Measurements from ENCODE around the gene NME9. TPM values are rescaled to one million over a fixed set of nuclear protein-coding genes. Genes with fewer than 3 reads are reported as not detected.

NME9 gene
- total RNA-seq, 1 experiment from 2014 or later, result not detected

- Histone ChIP-seq H3K27ac (ENCODE audit: low read length) (no peak overlapping the region), H3K4me1 (ENCODE audit: control insufficient read depth, insufficient read depth, low read length) (no peaks in the 10 kb centered on the region), H3K27me3 (ENCODE audit: control insufficient read depth, insufficient read depth, low read length) (no peaks in the 10 kb centered on the region), H3K9me3 (ENCODE audit: control insufficient read depth, insufficient read depth, low read depth, low read length) (no peaks in the 10 kb centered on the region), H3K4me3 (ENCODE audit: low read depth in 2 of 2, low read length in 2 of 2) (no peak overlapping the region), H3K36me3 (ENCODE audit: control insufficient read depth, insufficient read depth, low read length) (no peaks in the 10 kb centered on the region)
- DNase-seq (ENCODE audit: low read depth, low spot score) (no peak), ATAC-seq (no peak)
- ChIA-PET CTCF (no interaction called here), POLR2A (no interaction called here)
- intact Hi-C loops (cut with micrococcal nuclease; ENCODE audit: unreplicated experiment), result no loop called here
- BruUV-seq (replicated peaks), result no TSS peak
- TF ChIP-seq POLR2AphosphoS5 (IDR thresholded peaks at IDR 0.05; ENCODE audit: low read depth, low read length) (no peak), TCF7L2 (IDR thresholded peaks at IDR 0.05; ENCODE audit: low read depth, low read length) (no peak), SIN3A (IDR thresholded peaks at IDR 0.05; ENCODE audit: borderline replicate concordance, insufficient read depth, low read depth, low read length) (no peak)
- TF ChIP-seq, protein P1, sequence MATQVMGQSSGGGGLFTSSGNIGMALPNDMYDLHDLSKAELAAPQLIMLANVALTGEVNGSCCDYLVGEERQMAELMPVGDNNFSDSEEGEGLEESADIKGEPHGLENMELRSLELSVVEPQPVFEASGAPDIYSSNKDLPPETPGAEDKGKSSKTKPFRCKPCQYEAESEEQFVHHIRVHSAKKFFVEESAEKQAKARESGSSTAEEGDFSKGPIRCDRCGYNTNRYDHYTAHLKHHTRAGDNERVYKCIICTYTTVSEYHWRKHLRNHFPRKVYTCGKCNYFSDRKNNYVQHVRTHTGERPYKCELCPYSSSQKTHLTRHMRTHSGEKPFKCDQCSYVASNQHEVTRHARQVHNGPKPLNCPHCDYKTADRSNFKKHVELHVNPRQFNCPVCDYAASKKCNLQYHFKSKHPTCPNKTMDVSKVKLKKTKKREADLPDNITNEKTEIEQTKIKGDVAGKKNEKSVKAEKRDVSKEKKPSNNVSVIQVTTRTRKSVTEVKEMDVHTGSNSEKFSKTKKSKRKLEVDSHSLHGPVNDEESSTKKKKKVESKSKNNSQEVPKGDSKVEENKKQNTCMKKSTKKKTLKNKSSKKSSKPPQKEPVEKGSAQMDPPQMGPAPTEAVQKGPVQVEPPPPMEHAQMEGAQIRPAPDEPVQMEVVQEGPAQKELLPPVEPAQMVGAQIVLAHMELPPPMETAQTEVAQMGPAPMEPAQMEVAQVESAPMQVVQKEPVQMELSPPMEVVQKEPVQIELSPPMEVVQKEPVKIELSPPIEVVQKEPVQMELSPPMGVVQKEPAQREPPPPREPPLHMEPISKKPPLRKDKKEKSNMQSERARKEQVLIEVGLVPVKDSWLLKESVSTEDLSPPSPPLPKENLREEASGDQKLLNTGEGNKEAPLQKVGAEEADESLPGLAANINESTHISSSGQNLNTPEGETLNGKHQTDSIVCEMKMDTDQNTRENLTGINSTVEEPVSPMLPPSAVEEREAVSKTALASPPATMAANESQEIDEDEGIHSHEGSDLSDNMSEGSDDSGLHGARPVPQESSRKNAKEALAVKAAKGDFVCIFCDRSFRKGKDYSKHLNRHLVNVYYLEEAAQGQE (IDR thresholded peaks at IDR 0.05; ENCODE audit: insufficient read depth in 1 of 2, low read depth in 2 of 2, low read length in 1 of 2), result no peak
- in situ Hi-C loops (cut with HindIII; ENCODE audit: low pct_unique_long_range_greater_than_20kb, low sequenced_read_pairs), result no loop called here
Observed at GRCh38 chr3:138289701-138290100, 40.0 kb downstream of the NME9 start.

DNA sequence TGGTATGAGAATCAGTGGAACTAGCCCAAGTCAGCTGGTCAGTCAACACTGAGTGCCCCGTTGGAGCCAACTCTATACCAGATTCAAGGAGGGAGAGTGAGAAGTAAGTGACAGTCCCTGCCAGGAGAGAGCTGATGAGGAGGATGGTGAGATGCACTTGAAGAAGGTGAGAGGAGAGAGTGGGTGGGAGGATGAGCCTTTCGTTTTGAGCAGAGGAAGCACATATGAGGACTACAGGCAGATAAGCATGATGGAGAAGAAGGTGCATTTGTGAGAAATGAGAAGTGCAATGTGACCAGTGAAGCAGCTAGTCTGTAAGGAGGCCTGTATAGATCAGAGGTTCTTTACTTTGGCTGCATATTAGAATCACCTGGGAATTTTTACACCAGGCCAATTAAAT, 40.4 kb downstream of the NME9 start:
- no peaks in the 10 kb centered on the region for H3K9me3 ChIP-seq (ENCODE audit: control insufficient read depth, insufficient read depth, low read depth, low read length)
- H3K27me3 ChIP-seq (ENCODE audit: control insufficient read depth, insufficient read depth, low read length), result no peaks in the 10 kb centered on the region
- intact Hi-C loops (cut with micrococcal nuclease; ENCODE audit: unreplicated experiment), result no loop called here
- TF ChIP-seq POLR2AphosphoS5 (IDR thresholded peaks at IDR 0.05; ENCODE audit: low read depth, low read length) (no peak), SIN3A (IDR thresholded peaks at IDR 0.05; ENCODE audit: borderline replicate concordance, insufficient read depth, low read depth, low read length) (no peak)
- no peaks in the 10 kb centered on the region for H3K36me3 ChIP-seq (ENCODE audit: control insufficient read depth, insufficient read depth, low read length)
- no peak for DNase-seq (ENCODE audit: low read depth, low spot score)
- H3K27ac ChIP-seq (ENCODE audit: low read length), result no peak overlapping the region
- H3K4me1 ChIP-seq (ENCODE audit: control insufficient read depth, insufficient read depth, low read length), result no peaks in the 10 kb centered on the region
- in situ Hi-C loops (cut with HindIII; ENCODE audit: low pct_unique_long_range_greater_than_20kb, low sequenced_read_pairs), result no loop called here
- ATAC-seq, result no peak
- ChIA-PET CTCF (no interaction called here), POLR2A (no interaction called here)
- no TSS peak for BruUV-seq (replicated peaks)
- no peak overlapping the region for H3K4me3 ChIP-seq (ENCODE audit: low read depth in 2 of 2, low read length in 2 of 2)

- Histone ChIP-seq H3K9me3 (ENCODE audit: control insufficient read depth, insufficient read depth, low read depth, low read length) (no peaks in the 10 kb centered on the region), H3K36me3 (ENCODE audit: control insufficient read depth, insufficient read depth, low read length) (no peaks in the 10 kb centered on the region), H3K27me3 (ENCODE audit: control insufficient read depth, insufficient read depth, low read length) (no peaks in the 10 kb centered on the region), H3K4me3 (ENCODE audit: low read depth in 2 of 2, low read length in 2 of 2) (no peak overlapping the region), H3K27ac (ENCODE audit: low read length) (no peak overlapping the region), H3K4me1 (ENCODE audit: control insufficient read depth, insufficient read depth, low read length) (no peaks in the 10 kb centered on the region)
- in situ Hi-C loops (cut with HindIII; ENCODE audit: low pct_unique_long_range_greater_than_20kb, low sequenced_read_pairs) (no loop called here), intact Hi-C loops (cut with micrococcal nuclease; ENCODE audit: unreplicated experiment) (no loop called here)
- DNase-seq (ENCODE audit: low read depth, low spot score) (no peak), ATAC-seq (no peak)
- TF ChIP-seq, protein P1 (IDR thresholded peaks at IDR 0.05; ENCODE audit: insufficient read depth in 1 of 2, low read depth in 2 of 2, low read length in 1 of 2), result no peak
- TF ChIP-seq SIN3A (IDR thresholded peaks at IDR 0.05; ENCODE audit: borderline replicate concordance, insufficient read depth, low read depth, low read length), result no peak
- TF ChIP-seq CTCF (IDR thresholded peaks at IDR 0.05), result peak; percentile 45
- no TSS peak for BruUV-seq (replicated peaks)
- CTCF ChIA-PET, result no interaction called here
- POLR2A ChIA-PET, result interaction anchor here (0.5 kb wide), 1 partner anchor 65 kb away, joined by 18 read pairs; no protein-coding TSS in a partner anchor
Observed at GRCh38 chr3:138284957-138285477, 44.6 kb downstream of the NME9 start.

Measured in Panc1 (cell line).